Measurements from ENCODE around the gene ITGB4. TPM values are rescaled to one million over a fixed set of nuclear protein-coding genes. Genes with fewer than 3 reads are reported as not detected.

Gene ITGB4
- total RNA-seq, 1 donor from 2014 or later, result 6.6 TPM

- H3K36me3 Mint-ChIP-seq (ENCODE audit: low read depth, unreplicated experiment), result peaks cover 44% of the 10 kb centered on the region
- Histone ChIP-seq H3K79me2 (ENCODE audit: insufficient read depth, low read length) (peaks cover 32% of the 10 kb centered on the region), H3K27ac (ENCODE audit: low read depth, low read length) (no peak overlapping the region), H4K20me1 (ENCODE audit: insufficient read depth, low read length) (peaks cover 3% of the 10 kb centered on the region), H2AFZ (ENCODE audit: low read depth, low read length) (no peak overlapping the region), H3K27me3 (ENCODE audit: insufficient read depth, low read length) (no peaks in the 10 kb centered on the region), H3K4me2 (ENCODE audit: low read length) (no peak overlapping the region), H3K4me3 (ENCODE audit: insufficient read depth, low read depth, low read length) (no peak overlapping the region), H3K4me1 (ENCODE audit: insufficient read depth, low read length) (peaks cover 68% of the 10 kb centered on the region), H3K9ac (ENCODE audit: low read length) (peak overlapping the region; percentile 1), H3K36me3 (ENCODE audit: insufficient read depth, low read length) (peaks cover 25% of the 10 kb centered on the region), H3K9me3 (ENCODE audit: insufficient read depth, low read depth, low read length) (no peaks in the 10 kb centered on the region)
- DNase-seq (ENCODE audit: low read depth) (no peak), FAIRE-seq (no peak)
- peak overlapping the region; percentile 73 for H3K27ac Mint-ChIP-seq (ENCODE audit: unreplicated experiment)
- no peak for TF ChIP-seq CTCF (IDR thresholded peaks at IDR 0.05; ENCODE audit: insufficient read depth, low read depth, low read length)
- no peak for TF ChIP-seq EZH2 (IDR thresholded peaks at IDR 0.05; ENCODE audit: insufficient read depth, low read length)
- peaks cover 58% of the 10 kb centered on the region for H3K4me1 Mint-ChIP-seq (ENCODE audit: low read depth, unreplicated experiment)
- peak overlapping the region; percentile 41 for H3K4me3 Mint-ChIP-seq (ENCODE audit: unreplicated experiment)
- no peaks in the 10 kb centered on the region for H3K27me3 Mint-ChIP-seq (ENCODE audit: low read depth, unreplicated experiment)
- H3K9me3 Mint-ChIP-seq (ENCODE audit: unreplicated experiment), result no peaks in the 10 kb centered on the region
Measured at GRCh38 chr17:75697651-75698291, 23.5 kb upstream of the ITGB4 start.

GRCh38 chr17:75698659-75699058, 22.6 kb upstream of the ITGB4 start:
- no peak for FAIRE-seq
- peaks cover 33% of the 10 kb centered on the region for H3K36me3 ChIP-seq (ENCODE audit: insufficient read depth, low read length)
- no peaks in the 10 kb centered on the region for H4K20me1 ChIP-seq (ENCODE audit: insufficient read depth, low read length)
- no peak overlapping the region for H3K4me3 ChIP-seq (ENCODE audit: insufficient read depth, low read depth, low read length)
- DNase-seq (ENCODE audit: low read depth), result no peak
- Mint-ChIP-seq H3K27ac (ENCODE audit: unreplicated experiment) (peak overlapping the region; percentile 7), H3K36me3 (ENCODE audit: low read depth, unreplicated experiment) (peaks cover 50% of the 10 kb centered on the region), H3K9me3 (ENCODE audit: unreplicated experiment) (no peaks in the 10 kb centered on the region), H3K4me3 (ENCODE audit: unreplicated experiment) (no peak overlapping the region), H3K4me1 (ENCODE audit: low read depth, unreplicated experiment) (peaks cover 53% of the 10 kb centered on the region), H3K27me3 (ENCODE audit: low read depth, unreplicated experiment) (no peaks in the 10 kb centered on the region)
- H3K27me3 ChIP-seq (ENCODE audit: insufficient read depth, low read length), result no peaks in the 10 kb centered on the region
- H3K27ac ChIP-seq (ENCODE audit: low read depth, low read length), result no peak overlapping the region
- no peak overlapping the region for H3K4me2 ChIP-seq (ENCODE audit: low read length)
- TF ChIP-seq EZH2 (IDR thresholded peaks at IDR 0.05; ENCODE audit: insufficient read depth, low read length) (no peak), CTCF (IDR thresholded peaks at IDR 0.05; ENCODE audit: insufficient read depth, low read depth, low read length) (no peak)
- peaks cover 63% of the 10 kb centered on the region for H3K4me1 ChIP-seq (ENCODE audit: insufficient read depth, low read length)
- H3K9ac ChIP-seq (ENCODE audit: low read length), result no peak overlapping the region
- H3K79me2 ChIP-seq (ENCODE audit: insufficient read depth, low read length), result peaks cover 29% of the 10 kb centered on the region
- H2AFZ ChIP-seq (ENCODE audit: low read depth, low read length), result no peak overlapping the region
- H3K9me3 ChIP-seq (ENCODE audit: insufficient read depth, low read depth, low read length), result no peaks in the 10 kb centered on the region

- Histone ChIP-seq H3K4me2 (ENCODE audit: low read length) (peak overlapping the region; percentile 47), H3K27me3 (ENCODE audit: insufficient read depth, low read length) (no peaks in the 10 kb centered on the region), H3K4me3 (ENCODE audit: insufficient read depth, low read depth, low read length) (no peak overlapping the region), H3K4me1 (ENCODE audit: insufficient read depth, low read length) (peaks cover 44% of the 10 kb centered on the region), H3K9ac (ENCODE audit: low read length) (peak overlapping the region; percentile 76), H3K9me3 (ENCODE audit: insufficient read depth, low read depth, low read length) (no peaks in the 10 kb centered on the region), H3K79me2 (ENCODE audit: insufficient read depth, low read length) (peaks cover 17% of the 10 kb centered on the region), H3K27ac (ENCODE audit: low read depth, low read length) (peak overlapping the region; percentile 94), H3K36me3 (ENCODE audit: insufficient read depth, low read length) (peaks cover 41% of the 10 kb centered on the region), H2AFZ (ENCODE audit: low read depth, low read length) (no peak overlapping the region), H4K20me1 (ENCODE audit: insufficient read depth, low read length) (no peaks in the 10 kb centered on the region)
- Mint-ChIP-seq H3K9me3 (ENCODE audit: unreplicated experiment) (no peaks in the 10 kb centered on the region), H3K36me3 (ENCODE audit: low read depth, unreplicated experiment) (peaks cover 55% of the 10 kb centered on the region), H3K4me3 (ENCODE audit: unreplicated experiment) (no peak overlapping the region), H3K27ac (ENCODE audit: unreplicated experiment) (peak overlapping the region; percentile 96), H3K4me1 (ENCODE audit: low read depth, unreplicated experiment) (peaks cover 40% of the 10 kb centered on the region), H3K27me3 (ENCODE audit: low read depth, unreplicated experiment) (no peaks in the 10 kb centered on the region)
- no peak for TF ChIP-seq CTCF (IDR thresholded peaks at IDR 0.05; ENCODE audit: insufficient read depth, low read depth, low read length)
- TF ChIP-seq EZH2 (IDR thresholded peaks at IDR 0.05; ENCODE audit: insufficient read depth, low read length), result no peak
- FAIRE-seq (no peak), DNase-seq (ENCODE audit: low read depth) (no peak)
Measured at GRCh38 chr17:75701288-75701687, 20.0 kb upstream of the ITGB4 start.
